GM18499 (cell line): ENCODE data around the gene ARHGEF38.
"Not testable (repeated sequence)": the region's sequence is repeated elsewhere in the genome, so short reads cannot be mapped to it uniquely, and the experiment has no call there.

Source experiments
- ATAC-seq: cut with Tn5 transposase; IDR thresholded peaks from one replicate; pipeline ENCODE4 v1.9.1; 2021; ENCODE audit warnings: moderate number of reproducible peaks; ENCODE audit not compliant: insufficient read depth, unreplicated experiment

Gene ARHGEF38

DNA sequence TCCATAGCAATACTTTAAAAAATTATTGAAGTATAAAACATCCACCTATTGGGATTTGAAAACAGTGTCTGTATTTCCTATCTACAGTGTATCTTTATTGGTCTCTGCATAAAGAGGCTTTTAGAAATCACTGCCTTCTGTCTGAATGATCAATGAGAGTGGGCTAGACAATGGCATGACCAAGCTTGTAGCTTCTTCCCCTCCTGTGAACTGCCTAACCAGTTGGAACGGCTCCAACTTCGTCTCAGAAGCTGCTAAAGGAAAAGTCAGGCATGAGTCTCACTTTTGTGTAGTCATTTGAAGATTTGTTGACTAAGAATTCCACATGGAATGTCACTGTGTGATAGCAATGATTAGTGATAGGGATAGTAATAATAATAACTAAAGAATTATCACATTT is 91.8 kb downstream of the ARHGEF38 start:
- no peak for ATAC-seq

DNA sequence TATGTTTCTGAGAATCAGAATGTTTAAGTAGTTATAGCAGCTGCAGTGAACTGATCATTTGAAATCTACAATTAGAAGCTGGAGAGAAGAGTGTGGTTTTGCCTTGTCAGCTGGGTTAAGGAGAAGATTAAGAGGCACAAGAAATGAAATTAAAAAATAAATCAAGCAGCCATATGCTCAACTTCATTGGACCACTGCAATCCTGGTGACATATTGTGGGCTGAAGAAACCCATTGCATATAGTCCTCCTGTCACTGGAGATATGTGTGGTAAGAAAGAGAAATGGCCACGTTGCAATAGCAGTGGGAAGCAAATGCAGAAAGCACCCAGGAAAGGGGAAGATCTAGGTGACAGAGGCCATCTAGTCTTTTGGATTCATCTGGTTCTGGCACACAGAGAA is 93.0 kb downstream of the ARHGEF38 start:
- ATAC-seq = no peak

DNA sequence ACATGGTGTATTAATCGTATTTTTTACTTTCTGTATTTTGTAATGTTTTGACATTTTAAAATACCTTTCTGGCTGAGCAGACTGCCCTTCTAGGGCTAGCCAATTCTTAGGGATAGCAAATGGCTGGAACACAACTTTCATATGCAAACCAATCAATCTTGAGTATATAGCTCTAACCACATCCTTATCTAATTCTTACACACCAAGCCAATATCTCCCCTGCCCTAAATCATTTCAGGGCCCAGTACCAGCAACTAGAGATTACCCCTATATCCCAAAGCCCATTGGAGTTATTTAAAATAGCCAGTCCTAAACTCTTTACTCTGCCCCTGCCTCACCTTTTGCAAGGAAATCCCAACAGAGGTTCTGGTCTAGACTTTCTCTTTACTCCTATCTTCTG is 97.8 kb downstream of the ARHGEF38 start:
- no peak for ATAC-seq

DNA sequence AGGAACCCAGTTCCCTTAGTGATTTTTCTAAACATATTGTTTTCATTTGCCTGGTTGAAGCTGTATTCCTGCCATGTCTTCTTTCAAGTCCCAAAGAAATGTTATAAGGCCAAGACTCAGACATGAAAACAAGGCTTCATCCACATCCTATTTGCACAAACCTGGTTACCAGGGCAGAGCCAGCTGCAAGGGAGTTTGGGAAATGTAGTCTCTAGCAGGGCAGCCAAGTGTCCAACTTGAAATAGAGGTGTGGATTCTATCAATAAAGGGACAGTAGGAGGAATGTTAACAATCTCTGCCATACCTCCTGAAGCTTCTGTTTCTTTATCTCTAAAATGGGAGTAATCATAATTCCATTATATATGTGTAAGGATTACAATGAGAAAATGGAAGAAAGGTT is 99.5 kb downstream of the ARHGEF38 start:
- no peak for ATAC-seq

DNA sequence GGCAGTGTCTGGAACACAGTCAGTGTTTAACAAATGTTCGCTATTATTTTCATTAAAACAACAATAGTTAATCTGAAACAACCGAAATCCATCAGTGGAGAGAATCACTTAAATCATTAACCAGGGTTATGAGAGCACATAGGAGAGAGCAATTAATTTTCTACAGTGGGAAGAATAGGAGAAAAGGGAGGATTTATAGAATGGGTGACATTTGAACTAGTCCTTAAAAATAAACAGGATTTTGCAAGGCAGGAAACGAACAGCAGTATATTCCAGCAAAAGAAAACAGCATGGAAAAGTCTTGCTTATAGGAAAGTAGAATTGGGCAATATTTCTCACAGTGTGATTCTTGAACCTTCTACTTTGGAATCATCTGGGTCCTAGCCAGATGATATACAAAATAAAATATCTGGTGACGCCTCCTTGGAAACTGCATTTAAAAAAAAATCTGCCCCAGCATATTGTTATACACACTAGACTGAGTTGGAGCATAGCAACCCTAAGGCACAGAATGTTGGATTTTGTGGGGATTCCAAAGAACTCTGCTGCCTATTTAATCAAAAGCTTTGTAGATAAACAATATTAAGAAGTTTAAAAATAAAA is 100.0 kb downstream of the ARHGEF38 start:
- ATAC-seq = no peak

DNA sequence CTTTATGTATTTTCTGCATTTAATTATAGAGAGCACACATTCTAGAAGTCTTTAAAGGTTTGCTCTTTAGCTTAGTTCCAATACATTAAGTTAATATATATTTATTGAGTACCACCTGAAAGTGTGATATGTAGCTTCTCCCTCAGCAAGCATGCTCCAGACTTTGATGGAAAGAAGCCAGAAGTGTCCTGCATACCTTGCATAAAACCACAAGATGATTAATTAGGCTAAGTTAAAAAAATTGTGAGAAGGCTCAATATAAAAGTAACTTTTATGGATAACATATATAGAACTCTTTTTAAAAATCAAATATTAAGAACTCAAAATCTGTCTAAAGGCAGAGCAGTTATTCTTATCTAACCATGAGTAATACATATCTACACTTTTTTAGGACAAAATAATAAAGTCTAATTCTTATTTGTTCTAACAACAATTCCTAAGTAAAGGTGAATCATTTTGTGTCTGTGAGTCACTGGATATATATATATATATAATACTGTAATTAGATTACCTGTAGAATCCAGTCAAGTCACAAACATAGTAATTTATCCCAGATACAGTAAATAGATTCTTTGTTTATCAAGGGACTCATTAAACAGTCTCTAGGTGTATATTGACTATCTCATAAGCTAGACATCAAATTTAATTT is 104.8 kb downstream of the ARHGEF38 start:
- no peak for ATAC-seq

DNA sequence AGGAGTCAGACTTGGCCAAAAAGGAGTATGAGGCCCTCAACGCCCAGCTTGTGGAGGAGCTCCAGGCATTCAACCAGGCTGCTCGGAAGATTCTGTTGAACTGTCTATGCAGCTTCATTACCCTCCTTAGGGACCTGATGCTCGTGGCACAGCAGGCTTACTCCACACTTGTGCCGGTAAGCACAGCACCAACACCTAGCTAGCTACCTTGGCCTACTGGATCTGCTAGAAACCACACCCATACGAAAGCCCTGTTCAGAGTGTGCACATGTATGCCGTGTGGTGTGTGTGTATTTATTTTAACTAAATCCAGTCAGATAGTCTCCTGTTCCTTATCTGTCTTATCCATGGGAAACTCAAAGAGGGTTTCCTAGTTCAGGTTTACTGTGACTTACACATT is 106.8 kb downstream of the ARHGEF38 start:
- no peak for ATAC-seq

DNA sequence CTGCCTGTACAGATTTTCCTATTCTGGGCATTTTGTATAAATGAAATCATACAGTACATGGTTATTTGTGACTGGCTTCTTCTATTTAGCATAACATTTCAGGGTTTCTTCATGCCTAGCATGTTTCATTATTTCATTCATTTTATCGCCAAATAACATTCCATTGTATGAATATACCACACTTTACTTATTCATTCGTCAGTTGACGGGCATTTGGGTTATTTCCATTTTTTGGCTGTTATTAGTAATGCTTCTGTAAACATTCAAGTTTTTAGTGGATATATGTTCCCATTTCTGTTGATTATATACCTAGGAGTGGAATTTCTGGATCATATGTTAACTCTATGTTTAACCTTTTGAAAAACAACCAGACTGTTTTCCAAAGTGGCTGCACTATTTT is 108.6 kb downstream of the ARHGEF38 start:
- ATAC-seq = no peak

DNA sequence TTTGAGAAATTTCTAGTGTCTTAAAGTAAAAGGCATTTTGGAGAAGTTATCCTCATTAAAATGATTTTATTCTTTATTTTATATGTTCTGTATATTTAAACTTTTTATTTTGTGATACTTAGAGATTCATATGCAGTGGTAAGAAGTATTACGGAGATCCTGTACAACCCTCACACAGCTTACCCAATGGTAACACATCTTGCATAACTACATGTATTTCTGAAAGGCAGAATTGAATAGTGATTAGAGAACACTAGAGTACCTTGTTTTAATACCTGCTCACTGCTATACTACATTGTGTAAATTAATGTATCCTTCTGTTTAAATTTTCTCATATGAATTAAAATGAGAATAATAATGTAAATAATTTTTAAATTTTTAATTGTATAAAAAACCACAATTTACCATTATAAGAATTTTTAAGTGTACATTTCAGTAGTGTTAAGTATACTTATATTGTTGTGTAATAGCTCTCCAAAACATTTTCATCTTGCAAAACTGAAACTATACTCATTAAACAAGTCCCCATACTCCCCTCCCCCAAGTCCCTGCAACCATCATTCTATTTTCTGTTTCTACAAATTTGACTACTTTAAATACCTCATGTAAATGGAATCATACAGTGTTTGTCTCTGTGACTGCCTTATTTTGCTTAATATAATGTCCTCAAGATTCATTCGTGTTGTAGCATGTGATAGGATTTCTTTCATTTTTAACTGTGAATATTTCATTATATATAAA is 110.7 kb downstream of the ARHGEF38 start:
- no peak for ATAC-seq

DNA sequence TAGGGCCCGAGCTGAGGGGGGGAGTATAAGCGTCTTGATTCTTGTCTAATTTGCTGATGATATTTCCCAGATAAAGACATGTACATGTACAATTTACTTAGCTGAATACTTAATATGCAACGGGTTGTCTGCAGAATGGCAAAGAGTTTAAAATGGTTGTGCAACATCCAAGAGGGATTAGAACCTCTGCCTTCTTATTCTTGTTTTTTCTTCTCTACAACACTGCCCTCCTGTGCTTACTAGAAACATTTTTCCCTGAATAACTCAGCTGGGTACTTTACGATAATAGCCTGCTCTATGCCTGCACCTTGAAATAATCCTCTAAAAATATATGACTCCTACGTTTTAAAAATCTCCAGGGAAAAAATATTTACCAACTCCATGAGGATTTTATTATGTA is 114.3 kb downstream of the ARHGEF38 start:
- ATAC-seq = no peak

DNA sequence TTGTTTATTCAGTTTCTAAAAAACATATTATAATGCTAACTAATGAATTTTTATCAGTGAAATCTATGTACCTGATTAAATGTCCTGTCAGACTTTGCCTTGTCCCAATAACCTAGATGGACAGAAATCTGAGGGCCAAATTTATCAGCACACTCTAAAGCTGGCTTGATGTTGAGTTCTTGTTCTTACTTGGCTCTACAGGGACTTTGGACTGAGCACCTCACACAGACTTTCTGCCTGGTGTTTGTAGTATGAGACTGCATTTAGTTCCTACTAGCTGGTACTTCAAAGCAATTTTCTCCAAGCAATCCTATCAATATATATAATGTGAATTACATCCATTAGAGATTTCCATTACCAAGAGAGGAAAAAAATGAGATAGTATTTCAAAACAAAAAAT is 118.3 kb downstream of the ARHGEF38 start:
- ATAC-seq = no peak

DNA sequence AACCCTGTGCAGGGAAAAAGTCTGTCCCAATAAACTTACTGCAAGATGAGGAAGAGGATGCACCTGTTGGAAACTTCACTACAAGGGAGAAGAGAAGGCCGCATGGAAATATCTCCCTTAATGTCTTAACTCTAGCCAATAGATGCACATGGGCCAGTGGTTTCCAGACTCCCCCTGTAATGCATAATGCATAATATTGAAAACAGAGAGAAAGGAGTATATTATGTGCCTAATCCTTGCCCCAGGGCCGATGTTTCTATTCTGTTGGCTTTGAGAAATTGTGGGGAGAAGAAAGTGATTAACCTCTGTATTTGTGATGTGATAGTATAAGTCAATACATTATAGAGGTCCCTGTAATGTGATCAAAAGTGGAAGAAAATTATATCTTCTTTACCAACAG is 118.9 kb downstream of the ARHGEF38 start:
- no peak for ATAC-seq

DNA sequence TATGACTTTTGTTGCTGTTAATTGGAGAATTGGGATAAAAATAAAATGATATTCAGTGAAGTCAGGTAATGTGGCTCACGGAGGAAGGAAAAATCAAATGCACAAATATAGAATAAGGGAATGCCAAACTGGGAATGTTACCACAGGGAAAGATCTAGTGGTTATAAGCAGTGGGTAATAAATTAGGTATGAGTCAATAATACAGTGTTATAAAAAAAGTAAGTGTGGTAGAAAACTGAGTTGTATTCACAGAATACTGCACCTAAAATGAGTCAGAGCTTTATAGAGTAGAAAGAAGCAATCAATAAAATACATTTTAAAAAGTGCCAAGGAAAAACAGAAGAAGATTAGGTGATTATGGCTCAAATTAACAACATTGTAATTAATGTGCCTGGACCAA is 121.6 kb downstream of the ARHGEF38 start:
- no peak for ATAC-seq

DNA sequence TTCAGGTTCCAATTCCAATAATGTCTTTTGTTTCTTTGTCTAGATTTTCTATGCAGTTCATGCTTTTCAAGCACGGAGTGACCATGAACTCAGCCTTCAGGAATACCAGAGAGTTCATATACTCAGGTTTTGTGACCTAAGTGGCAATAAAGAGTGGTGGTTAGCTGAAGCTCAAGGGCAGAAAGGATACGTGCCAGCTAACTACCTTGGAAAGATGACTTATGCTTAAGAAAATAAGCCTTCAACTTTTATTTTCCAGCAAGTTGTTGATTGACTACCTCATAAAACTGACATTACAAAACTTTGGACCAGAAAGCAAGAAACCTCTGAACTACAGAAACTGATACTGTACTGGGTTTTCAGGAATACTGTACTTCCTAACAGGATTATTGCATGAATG is 125.3 kb downstream of the ARHGEF38 start:
- no peak for ATAC-seq

DNA sequence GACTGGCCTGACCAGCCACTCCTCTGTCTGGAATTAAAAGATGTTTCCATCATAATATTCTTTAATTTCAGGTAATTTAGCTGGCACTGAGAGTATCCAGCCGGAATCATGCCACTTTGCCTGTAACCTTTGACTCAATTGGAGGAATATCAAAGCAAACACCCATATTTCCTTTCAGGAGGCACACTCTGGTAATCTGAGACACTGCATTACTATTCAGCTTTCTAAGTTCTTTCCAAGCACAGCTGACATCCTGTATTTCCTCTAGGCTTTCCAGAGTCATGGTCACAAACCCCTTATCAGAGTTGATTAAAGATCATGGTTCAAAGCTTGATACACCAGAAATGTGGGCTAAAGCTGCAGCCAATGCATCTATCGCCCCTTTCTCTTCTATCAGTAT is 126.8 kb downstream of the ARHGEF38 start:
- no peak for ATAC-seq

DNA sequence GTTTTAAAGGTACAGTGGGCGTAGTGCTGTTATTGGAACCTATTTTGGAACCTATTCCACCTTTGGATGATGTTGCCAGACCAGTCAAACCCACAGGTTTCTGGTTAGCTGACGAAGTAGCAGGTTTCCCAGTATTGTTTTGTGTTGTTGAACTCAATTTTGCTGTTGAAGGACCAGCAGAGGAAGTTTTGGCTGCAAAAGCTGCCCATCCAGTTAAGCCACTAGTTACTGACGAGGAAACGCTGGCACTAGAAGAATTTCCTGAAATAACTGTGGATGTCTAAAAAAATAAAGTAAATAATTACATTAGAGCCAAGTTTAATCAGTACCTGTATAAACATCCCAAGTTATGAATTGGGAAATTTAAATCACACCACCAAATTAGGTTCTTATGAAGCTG is 130.6 kb downstream of the ARHGEF38 start:
- no peak for ATAC-seq

DNA sequence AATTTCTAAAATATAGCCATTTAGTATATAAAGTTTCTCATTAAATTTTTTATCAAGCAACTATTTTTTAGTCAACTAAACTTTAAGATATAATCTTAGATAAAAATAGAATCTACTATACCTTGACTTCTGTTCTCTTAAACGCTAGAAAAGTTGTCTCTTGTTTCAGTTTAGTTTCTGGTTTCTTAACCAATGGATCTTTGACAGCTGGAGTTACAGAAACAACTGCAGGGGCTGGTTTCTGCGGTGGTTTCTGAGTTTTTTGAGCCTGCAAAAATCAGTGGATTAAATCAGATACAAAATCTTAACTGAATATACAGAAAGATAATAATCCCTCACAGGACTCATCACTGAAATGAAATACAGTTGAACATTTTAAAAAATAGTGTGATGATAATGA is 134.2 kb downstream of the ARHGEF38 start:
- ATAC-seq = no peak

DNA sequence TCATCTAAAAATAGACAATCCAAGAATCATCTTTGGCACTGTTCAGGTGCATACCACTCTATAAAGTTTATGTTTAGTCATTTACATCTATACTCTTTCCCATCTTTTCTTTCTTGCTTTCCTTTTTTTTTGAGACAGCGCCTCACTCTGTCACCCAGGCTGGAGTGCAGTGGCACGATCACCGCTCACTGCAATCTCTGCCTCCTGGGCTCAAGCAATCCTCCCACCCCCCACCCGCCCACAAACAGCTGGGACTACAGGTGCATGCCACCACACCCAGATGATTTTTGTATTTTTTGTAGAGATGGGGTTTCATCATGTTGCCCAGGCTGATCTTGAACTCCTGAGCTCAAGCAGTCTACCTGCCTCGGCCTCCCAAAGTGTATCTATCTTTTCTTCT is 142.4 kb downstream of the ARHGEF38 start:
- not testable (repeated sequence) for ATAC-seq

DNA sequence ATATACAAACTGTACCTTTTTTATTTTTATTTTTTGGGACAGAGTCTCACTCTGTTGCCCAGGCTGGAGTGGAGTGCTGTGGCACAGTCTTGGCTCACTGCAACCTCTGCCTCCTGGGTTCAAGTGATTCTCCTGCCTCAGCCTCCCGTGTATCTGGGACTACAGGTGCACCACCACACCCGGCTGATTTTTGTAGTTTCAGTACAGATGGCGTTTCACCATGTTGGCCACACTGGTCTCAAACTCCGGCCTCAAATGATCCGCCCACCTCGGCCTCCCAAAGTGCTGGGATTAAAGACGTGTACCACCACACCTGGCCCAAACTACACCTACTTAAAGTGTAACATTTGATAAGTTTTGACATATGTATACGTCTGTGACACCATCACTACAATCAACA is 143.4 kb downstream of the ARHGEF38 start:
- ATAC-seq = not testable (repeated sequence)

DNA sequence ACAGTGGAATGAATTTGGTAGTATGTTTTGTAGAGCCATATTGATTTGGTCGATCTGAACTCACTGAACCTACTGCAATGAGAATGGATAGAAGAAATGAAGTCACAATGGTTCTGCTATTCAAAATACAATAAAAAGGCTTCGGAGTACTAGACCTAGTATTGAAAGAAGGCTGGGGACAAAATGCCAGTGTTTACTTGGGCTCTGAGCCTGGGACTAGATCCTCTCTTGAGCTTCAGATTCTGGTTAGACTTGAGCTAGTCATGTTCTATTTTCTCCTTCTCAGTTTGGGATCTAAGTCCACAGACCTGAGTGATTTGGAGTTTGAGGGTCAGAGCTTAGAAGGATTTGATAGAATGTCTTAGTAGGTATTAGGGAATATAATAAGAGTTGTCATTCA is 146.2 kb downstream of the ARHGEF38 start:
- no peak for ATAC-seq

DNA sequence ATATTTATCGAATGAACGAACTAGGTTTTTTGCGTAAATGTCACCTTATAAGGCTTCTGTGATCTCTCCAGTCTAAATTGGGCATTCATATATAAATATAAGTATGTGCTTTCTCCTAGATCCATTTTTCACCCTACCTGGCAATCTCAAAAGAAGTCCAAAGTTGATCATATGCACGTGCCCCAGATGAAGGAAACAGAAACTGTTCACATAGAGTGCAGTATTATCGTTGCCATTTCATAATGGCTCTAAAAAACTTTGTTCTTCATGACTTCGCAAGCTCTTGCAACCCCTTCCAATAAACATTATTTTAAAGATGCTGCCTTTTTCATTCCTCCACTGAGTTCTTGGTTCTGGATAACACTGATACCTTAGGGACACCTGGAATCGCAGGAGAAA is 155.4 kb downstream of the ARHGEF38 start:
- ATAC-seq = no peak
